Non-pigmented ciliary epithelial cell (primary cell): ENCODE results near the gene LIF.
"Not testable (repeated sequence)": the region's sequence is repeated elsewhere in the genome, so short reads cannot be mapped to it uniquely, and the experiment has no call there.

Source experiments
- DNase-seq: peaks from one replicate; pipeline ENCODE4 v3.0.0-alpha.2; 2010; ENCODE audit warnings: low read depth

LIF gene

DNA sequence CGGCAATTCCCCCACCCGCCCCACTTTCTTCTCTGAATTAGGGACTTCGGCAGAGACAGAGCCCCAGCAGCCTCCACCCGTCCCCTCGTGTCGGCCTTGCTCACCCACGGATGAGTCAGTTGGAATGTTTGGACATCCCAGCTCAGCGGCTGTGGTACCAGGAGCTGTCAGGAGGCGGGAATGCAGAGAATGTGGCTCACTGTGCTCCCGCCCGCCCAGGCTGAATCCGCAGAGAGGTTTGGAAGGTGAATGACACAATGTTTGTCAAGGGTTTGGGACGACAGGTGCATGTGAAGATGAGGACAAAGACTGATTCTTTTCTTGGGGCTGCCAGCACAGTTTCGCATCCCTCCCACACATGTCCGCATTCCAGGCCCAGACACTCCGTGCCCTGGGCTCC, 39.6 kb downstream of the LIF start:
- peak; percentile 94 for DNase-seq

- DNase-seq: peak; percentile 84
These were observed 41.1 kb downstream of the LIF start for GRCh38 chr22:30205281-30206115.

DNA sequence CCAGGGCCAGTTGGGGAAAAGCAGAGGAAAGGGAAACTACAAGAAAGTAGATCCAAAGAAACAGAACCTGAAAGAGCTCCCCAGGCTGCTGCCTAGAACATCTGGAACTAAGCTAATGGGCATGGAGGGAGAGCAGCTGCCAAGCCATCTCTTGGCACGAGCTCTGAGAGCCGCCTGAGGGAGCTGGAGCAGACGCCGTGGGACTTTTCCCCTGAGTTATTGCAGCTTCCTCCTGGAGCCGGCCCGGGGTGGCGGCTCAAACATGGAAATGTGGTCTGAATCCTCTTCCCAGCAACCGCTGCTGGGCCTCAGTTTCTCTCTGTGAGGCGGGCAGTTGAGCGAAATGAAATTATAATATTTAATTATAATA, 41.8 kb downstream of the LIF start:
- DNase-seq: no peak

DNA sequence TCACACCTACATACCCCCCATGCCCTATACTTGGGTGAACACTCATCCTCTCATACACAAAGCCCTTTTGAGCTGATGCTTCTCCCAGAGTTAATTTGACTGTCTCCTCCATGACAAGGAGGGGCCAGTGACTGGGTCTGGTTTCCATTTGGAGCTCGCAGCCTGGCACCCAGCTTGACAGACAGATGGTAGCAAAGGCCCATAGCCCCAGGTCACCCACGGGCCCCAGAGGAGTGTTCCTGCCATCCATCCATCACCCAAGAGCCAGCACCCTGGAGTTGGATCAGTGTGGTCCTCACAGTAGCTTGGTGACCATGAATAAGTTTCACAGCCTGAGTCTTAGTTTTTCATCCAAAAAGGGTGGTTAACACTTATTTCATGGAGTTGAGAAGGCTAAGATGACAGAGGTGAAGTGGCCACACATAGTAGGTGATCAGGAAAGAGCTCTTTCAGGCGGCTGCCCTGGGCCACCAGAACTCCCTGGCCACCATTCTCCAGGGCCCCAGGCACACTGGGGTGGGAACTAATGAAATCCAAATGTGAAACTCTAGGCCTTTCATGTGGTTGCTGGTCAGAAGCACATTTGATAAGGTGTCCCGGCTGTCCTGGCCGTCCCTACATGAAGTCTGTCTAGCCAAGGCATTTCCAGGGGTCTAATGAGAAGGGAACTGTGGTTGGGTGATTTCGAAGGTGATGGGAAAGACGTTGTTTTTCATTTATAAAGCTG, 42.4 kb downstream of the LIF start:
- no peak for DNase-seq

- DNase-seq: no peak
These were observed 44.0 kb downstream of the LIF start for GRCh38 chr22:30202531-30203006.

DNA sequence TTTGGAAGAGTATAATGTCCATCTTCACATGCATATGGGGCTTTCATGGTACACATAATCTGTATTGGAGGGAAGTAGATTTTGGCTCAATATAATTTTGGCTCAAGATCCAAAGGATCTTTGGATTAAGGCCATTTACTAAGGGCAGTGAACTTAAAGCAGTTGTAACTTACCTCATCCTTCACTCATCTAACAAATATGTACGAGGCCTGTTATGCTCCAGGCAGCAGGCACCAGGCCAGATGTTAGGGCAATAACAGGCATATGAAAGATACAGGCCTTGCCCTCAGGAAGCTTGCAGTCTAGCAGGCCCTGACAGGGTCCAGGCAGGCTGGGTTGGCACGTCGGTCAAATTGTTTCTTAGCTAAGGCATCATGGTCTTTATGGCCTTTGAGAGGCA, 44.6 kb downstream of the LIF start:
- peak; percentile 67 for DNase-seq

DNA sequence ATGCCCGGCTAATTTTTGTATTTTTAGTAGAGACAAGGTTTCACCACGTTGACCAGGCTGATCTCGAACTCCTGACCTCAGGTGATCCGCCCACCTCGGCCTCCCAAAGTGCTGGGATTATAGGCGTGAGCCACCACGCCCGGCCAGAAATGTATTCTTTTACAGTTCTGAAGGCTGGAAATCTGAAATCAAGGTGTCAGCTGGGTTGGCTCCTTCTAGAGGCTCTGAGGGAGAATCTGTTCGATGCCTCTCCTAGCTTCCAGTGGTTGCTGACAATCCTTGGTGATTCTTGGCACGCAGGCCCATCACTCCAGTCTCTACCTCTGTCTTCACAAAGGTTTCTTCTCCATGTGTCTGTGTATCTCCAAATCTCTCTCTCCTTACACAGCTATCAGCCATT, 45.7 kb downstream of the LIF start:
- DNase-seq: not testable (repeated sequence)

DNA sequence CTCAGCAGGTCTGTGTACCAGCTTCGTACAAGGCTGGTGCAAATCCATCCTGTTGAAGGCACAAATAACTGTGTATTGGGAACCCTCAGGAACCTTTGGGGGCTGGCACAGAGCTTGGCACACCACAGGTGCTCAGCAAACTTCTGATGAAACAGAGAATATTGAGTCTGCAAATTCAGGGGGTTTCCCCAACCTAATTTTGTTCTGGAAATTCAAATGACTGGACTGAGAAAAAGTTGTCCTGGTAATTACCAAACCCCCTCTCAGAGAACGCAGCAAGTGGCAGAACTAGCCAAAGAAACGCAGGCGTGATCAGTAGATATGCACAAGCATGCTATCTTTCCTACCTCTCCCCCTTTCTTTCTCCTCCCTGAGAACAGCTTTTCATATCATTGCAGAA, 47.6 kb downstream of the LIF start:
- DNase-seq: no peak

- no peak for DNase-seq
These were observed 48.3 kb downstream of the LIF start for GRCh38 chr22:30198152-30198825.

- DNase-seq: no peak
These were observed 49.2 kb downstream of the LIF start for GRCh38 chr22:30197389-30197788.

GRCh38 chr22:30196880-30197336, 49.7 kb downstream of the LIF start:
- DNase-seq: no peak

- DNase-seq: peak; percentile 100
These were observed 50.2 kb downstream of the LIF start for GRCh38 chr22:30196141-30196879.

GRCh38 chr22:30195245-30196140, 51.1 kb downstream of the LIF start:
- DNase-seq: no peak

DNA sequence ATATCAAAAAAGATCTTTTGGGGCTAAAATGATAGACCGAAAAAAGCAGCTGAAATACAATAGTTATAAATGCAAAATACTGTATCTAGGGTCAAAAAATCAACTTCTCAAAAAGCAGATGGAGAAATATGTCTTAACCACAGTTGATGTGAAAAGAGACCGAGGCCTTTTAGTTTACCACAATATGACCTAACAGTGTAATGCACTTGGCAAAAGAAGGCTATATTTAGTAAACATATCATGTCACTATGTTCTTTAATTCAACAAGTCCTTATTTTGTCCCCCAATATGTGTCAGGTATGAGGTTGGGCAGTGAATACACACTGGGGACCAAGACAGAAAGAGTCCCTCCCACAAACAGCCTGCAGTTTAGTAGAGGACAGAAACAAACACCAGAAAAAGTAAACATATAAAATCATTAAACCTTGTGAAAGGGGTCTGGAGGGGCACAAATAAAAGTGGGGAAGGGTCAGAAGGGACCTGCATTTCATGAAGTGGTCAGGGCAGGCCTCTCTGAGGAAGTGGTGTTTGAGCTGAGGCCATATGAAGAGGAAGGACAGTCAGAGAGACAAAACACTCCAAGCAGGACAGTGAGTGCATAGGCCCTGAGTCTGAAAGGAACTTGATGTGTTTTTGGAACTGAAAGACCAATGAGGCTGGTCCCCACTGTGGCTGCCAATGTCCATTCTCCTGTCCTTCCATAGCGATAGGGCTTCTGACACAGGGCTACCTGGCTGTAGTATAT, 53.4 kb downstream of the LIF start:
- no peak for DNase-seq

DNA sequence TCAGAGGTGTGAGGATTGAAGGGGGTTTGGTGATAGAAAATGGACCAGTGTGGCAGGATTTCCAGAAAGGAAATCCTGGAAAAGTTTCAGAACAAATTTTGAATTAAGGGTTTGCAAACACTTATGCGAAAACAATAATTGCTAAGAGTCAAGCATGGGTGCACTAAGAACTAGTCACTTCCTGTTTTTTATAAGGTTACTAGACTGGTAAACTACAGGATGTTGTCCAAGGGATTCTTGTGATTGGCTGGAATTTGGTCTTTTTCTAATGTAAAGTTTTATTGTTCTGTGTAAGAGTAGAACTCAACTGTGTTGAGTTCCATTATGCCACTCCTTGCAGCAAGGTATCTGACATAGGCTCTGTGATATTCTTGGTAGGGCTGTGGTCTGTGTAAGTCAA, 54.1 kb downstream of the LIF start:
- no peak for DNase-seq

GRCh38 chr22:30191040-30191701, 55.4 kb downstream of the LIF start:
- DNase-seq: no peak

DNA sequence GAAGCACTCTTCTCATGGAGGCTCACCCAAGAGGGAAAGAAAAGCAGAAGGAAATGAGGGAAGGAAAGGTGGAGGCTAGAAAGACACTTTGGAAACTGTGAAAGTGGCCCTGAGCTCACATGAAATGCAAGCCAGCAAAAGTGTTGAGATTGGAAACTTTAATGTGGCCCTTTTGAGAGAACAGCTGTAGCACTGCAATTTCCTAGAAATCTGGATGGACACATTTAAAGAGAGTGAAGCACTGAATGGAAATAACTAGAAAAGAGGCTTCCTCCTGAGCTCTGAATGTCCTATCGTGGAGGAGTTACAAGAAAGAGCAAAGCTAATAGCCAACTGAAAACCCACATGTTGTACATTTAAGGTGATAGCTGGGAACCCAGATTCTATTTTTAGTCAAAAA, 56.0 kb downstream of the LIF start:
- no peak for DNase-seq
